H1 (cell line): ENCODE measurements around the gene PAX6. TPM values are rescaled to one million over a fixed set of nuclear protein-coding genes. Genes with fewer than 3 reads are reported as not detected.

Experiments
- EP300 ChIP-seq, 2 experiments: IDR thresholded peaks; 1 replicate in 1 of 2; 2 replicates in 1 of 2; pipeline ENCODE4 v1.6.1; 2011 to 2012; ENCODE audit warnings: low read depth in 2 of 2, low read length in 2 of 2, mild to moderate bottlenecking in 2 of 2, borderline replicate concordance in 1 of 2, inconsistent platforms in 1 of 2, moderate library complexity in 1 of 2
- polyA plus RNA-seq, 7 experiments: library from polyadenylated mRNA; depleted of rRNA in 3 of 7; stranded (reverse) in 5 of 7; unstranded in 2 of 7; fragments of >200 nt in 5 of 7; fragments of 200-250 nt in 2 of 7; gene quantifications; 1 replicate in 5 of 7; 2 replicates in 1 of 7; 4 replicates in 1 of 7; pipeline versions ENCODE4 v1.2.1 to v1.2.3, GENCODE V29; 2011 to 2013; ENCODE audit warnings: missing spikeins in 2 of 7, mixed read lengths in 2 of 7
- total RNA-seq: library from RNA; stranded (reverse); fragmentation: NEBNext Ultra II Directional; extraction: Animal tissue kit (Norgen Biotek cat#: 25700); gene quantifications from 2 replicates; pipeline ENCODE4 v1.2.1, GENCODE V29; 2021

The PAX6 gene
- total and polyA plus RNA-seq, 2 of the 8 experiments (the other 6 are each of a cell fraction or from before 2014, with no cell fraction given): 0.30 to 0.65 TPM

- no peak for TF ChIP-seq EP300 (IDR thresholded peaks at IDR 0.05; ENCODE audit: borderline replicate concordance in 1 of 2, low read depth in 2 of 2, low read length in 2 of 2)
- TF ChIP-seq, all 59 proteins: peak for 0
These were observed 49.3 kb upstream of the PAX6 start (continued) for GRCh38 chr11:31860391-31860790.
